Endothelial cell (in vitro differentiated cells): ENCODE results near the gene OTOF. TPM values are rescaled to one million over a fixed set of nuclear protein-coding genes. Genes with fewer than 3 reads are reported as not detected.

Experiments used
- DNase-seq: peaks from one replicate; pipeline ENCODE4 v3.0.0; 2021; ENCODE audit warnings: low spot score
- H3K27ac Mint-ChIP-seq: one replicate; pipeline ENCODE4 v1.8.0; 2021; ENCODE audit warnings: mixed read lengths, inconsistent platforms; ENCODE audit not compliant: unreplicated experiment
- H3K27me3 Mint-ChIP-seq: one replicate; pipeline ENCODE4 v1.8.0; 2021; ENCODE audit warnings: mild to moderate bottlenecking, moderate library complexity, mixed read lengths, inconsistent platforms; ENCODE audit not compliant: unreplicated experiment
- H3K36me3 Mint-ChIP-seq: one replicate; pipeline ENCODE4 v1.8.0; 2021; ENCODE audit warnings: mild to moderate bottlenecking, low read depth, mixed read lengths, inconsistent platforms; ENCODE audit not compliant: unreplicated experiment
- H3K4me1 Mint-ChIP-seq: one replicate; pipeline ENCODE4 v1.8.0; 2021; ENCODE audit warnings: mild to moderate bottlenecking, mixed read lengths, inconsistent platforms; ENCODE audit not compliant: unreplicated experiment
- H3K4me3 Mint-ChIP-seq: one replicate; pipeline ENCODE4 v1.8.0; 2021; ENCODE audit warnings: mild to moderate bottlenecking, mixed read lengths, inconsistent platforms; ENCODE audit not compliant: unreplicated experiment
- H3K9me3 Mint-ChIP-seq: one replicate; pipeline ENCODE4 v1.8.0; 2021; ENCODE audit warnings: mixed read lengths, inconsistent platforms; ENCODE audit not compliant: unreplicated experiment
- total RNA-seq: library from RNA; stranded (reverse); fragmentation: NEBNext Ultra II Directional; extraction: Animal tissue kit (Norgen Biotek cat#: 25700); gene quantifications from one replicate; pipeline ENCODE4 v1.2.1, GENCODE V29; 2021; ENCODE audit not compliant: unreplicated experiment
- TF ChIP-seq, protein P1 (sequence below): fragments of 200-600 bp; sonication (generic); IDR thresholded peaks from one replicate; pipeline ENCODE4 v1.5.0; 2021; ENCODE audit warnings: antibody characterized with exemption; ENCODE audit not compliant: unreplicated experiment

The OTOF gene
- total RNA-seq, 1 donor from 2014 or later, result 0.13 TPM

DNA sequence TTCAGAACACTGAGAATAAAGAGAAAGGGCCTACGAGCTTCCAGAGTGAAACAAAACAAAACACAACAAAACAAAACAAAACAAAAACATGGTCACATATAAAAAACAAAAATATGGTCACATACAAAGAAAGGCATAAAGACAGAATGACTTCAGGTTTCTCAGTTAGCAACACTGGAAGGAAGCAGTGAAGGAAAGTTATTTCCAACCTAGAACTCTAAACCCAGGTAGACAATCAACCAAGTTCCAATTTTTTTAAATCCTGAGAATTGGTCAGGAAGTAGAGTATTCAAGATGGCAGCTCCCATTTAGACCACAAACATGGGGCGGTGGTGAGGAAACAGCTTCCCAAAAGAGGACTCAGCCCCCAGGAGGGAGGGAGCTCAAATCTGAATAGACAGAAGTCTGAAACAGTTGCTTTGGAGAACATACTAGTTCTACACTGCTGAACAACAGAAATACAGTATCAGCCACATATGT lies 67.1 kb downstream of the OTOF start:
- H3K9me3 Mint-ChIP-seq, result no peaks in the 10 kb centered on the region
- TF ChIP-seq, protein P1, sequence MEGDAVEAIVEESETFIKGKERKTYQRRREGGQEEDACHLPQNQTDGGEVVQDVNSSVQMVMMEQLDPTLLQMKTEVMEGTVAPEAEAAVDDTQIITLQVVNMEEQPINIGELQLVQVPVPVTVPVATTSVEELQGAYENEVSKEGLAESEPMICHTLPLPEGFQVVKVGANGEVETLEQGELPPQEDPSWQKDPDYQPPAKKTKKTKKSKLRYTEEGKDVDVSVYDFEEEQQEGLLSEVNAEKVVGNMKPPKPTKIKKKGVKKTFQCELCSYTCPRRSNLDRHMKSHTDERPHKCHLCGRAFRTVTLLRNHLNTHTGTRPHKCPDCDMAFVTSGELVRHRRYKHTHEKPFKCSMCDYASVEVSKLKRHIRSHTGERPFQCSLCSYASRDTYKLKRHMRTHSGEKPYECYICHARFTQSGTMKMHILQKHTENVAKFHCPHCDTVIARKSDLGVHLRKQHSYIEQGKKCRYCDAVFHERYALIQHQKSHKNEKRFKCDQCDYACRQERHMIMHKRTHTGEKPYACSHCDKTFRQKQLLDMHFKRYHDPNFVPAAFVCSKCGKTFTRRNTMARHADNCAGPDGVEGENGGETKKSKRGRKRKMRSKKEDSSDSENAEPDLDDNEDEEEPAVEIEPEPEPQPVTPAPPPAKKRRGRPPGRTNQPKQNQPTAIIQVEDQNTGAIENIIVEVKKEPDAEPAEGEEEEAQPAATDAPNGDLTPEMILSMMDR, result no peak

DNA sequence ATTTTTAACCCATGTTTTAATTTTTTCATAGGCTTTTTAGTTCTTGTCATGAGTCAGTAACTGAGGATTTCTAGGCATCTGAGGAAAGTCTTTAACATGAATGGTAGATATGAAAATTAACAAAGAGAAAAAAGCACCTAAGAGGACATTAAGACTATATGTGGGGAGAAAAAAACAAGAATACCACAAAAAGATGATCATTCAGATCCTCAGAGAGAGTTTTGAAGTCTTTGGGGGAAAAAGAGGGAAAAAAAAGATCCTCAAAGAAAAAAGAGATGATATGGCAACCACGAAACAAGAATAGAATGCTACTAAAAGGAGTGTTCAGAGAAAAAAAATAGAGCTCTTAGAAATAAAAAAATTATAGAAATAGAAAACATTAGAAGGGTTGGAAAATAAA lies 68.1 kb downstream of the OTOF start:
- H3K36me3 Mint-ChIP-seq, result no peaks in the 10 kb centered on the region
- H3K27ac Mint-ChIP-seq, result no peak overlapping the region
- no peaks in the 10 kb centered on the region for H3K4me1 Mint-ChIP-seq
- DNase-seq, result no peak
- H3K9me3 Mint-ChIP-seq, result no peaks in the 10 kb centered on the region
- H3K4me3 Mint-ChIP-seq, result no peak overlapping the region
- peaks cover 2% of the 10 kb centered on the region for H3K27me3 Mint-ChIP-seq
- TF ChIP-seq, protein P1, result no peak

More for the DNA sequence above, 67.1 kb downstream of the OTOF start:
- no peak for DNase-seq
- Mint-ChIP-seq H3K4me1 (no peaks in the 10 kb centered on the region), H3K27me3 (peaks cover 2% of the 10 kb centered on the region), H3K36me3 (no peaks in the 10 kb centered on the region), H3K27ac (no peak overlapping the region), H3K4me3 (no peak overlapping the region)

DNA sequence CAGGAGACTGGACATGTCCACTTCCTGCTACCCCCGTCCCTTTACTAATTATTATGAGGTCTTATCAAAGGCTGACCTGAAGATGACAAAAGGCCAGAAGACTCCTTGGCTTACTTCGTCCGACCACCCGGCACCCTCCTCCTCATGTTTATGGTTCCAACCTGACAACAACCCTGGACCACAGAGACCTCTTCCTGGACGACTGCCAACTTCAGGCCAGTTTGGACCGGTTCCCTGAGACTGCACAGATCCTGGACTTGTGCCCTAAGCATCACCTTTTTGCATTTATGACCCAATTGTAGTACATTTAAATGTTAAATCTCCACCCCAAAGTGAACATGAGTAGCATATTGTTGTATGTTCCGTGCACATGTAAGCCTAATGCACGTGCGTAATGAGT lies 70.4 kb downstream of the OTOF start:
- no peak for DNase-seq
- H3K27me3 Mint-ChIP-seq, result peaks cover 2% of the 10 kb centered on the region
- TF ChIP-seq, protein P1, result no peak
- no peaks in the 10 kb centered on the region for H3K36me3 Mint-ChIP-seq
- H3K4me3 Mint-ChIP-seq, result no peak overlapping the region
- no peaks in the 10 kb centered on the region for H3K4me1 Mint-ChIP-seq
- H3K27ac Mint-ChIP-seq, result no peak overlapping the region
- no peaks in the 10 kb centered on the region for H3K9me3 Mint-ChIP-seq

Other genes with a start within 250 kb of the OTOF start
- gene HADHA, start 233.5 kb downstream of the OTOF start, total RNA-seq, result 162 TPM
- gene HADHB, start 233.2 kb downstream of the OTOF start, total RNA-seq, result 101 TPM
- 28.2 TPM for gene SELENOI, start 132.0 kb downstream of the OTOF start, total RNA-seq
- gene ADGRF3, start 131.3 kb downstream of the OTOF start, total RNA-seq, result 4.9 TPM
- 0.36 TPM for gene DRC1, start 76.2 kb downstream of the OTOF start, total RNA-seq
- gene CIB4, start 163.2 kb upstream of the OTOF start, total RNA-seq, result not detected
- not detected for gene KCNK3, start 214.6 kb upstream of the OTOF start, total RNA-seq